HG02970 (cell line): Measurements from ENCODE around the gene CYSTM1.

Experiments used
- ATAC-seq: cut with Tn5 transposase; IDR thresholded peaks from one replicate; pipeline ENCODE4 v1.9.1; 2021; ENCODE audit warnings: mild to moderate bottlenecking, moderate library complexity, moderate number of reproducible peaks; ENCODE audit not compliant: unreplicated experiment, low FRiP score

The CYSTM1 gene

DNA sequence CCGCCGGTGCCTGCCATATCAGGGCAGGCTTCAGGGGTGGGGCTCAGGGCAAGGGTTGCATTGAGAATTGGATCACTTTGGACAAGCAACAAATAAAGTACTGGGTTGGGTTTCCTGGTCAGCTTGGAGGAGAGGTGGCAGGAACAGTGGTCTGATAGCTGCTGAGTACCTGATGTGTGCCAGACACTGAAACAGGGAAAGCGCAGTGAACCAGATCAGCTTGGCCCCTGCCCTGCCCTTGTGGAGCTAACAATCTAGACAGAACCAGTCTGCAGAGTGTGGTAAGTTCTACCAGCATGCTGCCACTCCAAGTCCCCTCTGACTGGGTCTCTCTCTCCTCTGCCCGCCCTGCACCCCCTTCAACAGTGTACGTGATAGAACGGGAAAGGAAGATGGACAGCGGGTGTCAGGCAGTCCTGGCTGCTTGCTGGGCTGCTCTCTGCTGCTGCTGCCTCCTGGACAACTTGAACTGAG lies 53.4 kb downstream of the CYSTM1 start:
- ATAC-seq: no peak

DNA sequence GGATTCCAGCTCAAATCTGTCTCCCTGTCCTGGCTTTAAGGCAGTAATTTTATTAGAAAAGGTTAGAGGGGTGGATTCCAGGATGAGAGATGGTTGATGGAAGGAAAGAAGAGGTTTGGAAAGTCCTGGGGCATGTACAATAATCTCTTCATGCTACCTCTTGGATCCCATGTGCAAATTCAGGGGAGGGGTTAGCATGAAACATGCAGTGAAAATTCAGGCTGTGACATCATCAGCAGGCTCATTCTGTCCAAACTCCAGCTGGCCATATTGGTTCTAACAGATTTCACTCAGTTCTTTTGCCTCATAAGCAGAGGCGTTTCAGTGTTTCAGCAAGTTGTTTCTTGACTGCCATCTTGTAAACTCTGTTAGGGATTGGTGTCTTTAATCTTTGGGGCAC lies 55.4 kb downstream of the CYSTM1 start:
- no peak for ATAC-seq

DNA sequence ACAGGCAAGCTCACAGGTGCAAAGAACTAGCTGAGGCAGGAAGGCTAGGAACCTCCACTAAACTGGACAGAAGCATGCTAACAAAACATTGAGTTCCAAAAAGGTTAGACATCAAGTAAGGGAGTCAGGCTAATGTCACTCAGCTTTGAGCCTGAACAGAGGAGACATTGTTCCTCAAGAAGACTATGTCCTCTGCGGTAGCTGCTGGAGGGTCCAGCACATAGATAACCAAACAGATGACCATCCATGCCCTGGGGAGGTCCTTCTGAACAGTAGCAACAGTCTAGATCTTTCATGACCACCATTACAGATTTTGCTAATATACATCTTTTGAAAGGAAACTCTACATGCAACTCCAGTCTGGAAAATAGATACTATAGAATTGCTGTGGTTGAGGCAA lies 57.7 kb downstream of the CYSTM1 start:
- no peak for ATAC-seq

DNA sequence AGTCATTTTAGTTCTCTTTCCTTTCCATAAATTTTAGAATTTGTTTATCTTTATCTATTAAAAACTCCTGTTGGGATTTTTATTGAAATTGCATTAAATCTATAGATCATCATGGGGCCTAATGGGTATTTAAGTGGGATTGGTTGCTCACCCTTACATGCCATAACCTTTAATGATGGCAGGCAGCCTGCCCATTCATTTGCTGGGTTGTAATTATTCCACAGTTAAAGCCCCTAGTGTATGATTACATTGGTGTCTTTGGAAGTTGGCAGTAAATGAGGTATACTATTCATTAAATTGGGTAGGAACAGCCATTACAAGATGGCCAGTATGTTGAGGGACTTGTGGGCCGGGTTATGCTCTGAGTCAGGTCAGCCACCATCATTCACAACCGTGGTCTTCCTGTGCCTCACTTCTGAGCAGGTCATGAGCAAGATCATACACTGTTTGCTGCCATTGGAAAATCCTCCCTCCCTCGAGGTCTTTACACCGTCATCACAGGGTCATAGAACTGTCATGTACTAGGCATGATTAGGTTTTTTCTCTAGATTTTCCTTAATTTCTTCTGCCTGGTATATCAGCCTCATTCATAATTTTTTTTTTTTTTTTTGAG lies 59.5 kb downstream of the CYSTM1 start:
- no peak for ATAC-seq

DNA sequence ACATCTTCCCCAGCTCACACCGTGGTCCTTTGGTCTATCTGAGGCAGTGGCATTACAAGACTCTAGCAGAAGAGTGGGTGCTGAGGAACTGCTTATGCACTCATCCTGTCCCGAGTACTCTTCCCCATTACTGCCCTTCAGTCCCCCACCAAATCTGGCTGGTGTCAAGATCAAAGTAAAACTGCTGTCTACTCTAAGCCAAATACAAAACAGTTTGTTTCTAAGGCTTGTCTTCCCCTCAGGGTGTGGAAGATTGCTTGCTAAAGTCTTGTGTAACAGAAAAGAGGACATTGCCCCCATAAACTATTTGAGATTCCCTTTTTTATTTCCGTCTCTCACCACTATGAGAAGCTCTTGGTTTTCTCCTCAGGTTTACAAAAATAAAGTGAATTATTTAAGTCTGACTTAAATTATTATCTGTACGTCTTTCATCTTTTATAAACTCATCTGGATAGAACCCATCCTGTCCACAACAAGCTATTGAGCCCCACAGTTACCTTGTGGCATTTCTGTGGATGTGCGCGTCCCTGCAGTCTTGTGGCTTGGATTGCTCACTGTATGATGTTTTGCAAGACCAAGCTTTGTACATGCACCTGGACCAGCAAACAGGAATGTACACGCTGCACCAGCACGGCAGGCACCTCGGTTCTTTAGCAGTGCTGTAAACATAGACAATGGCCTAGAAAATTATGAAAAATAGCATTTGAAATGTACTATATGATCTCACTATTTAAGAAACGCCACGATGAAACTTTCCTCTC lies 61.0 kb downstream of the CYSTM1 start:
- ATAC-seq: no peak

DNA sequence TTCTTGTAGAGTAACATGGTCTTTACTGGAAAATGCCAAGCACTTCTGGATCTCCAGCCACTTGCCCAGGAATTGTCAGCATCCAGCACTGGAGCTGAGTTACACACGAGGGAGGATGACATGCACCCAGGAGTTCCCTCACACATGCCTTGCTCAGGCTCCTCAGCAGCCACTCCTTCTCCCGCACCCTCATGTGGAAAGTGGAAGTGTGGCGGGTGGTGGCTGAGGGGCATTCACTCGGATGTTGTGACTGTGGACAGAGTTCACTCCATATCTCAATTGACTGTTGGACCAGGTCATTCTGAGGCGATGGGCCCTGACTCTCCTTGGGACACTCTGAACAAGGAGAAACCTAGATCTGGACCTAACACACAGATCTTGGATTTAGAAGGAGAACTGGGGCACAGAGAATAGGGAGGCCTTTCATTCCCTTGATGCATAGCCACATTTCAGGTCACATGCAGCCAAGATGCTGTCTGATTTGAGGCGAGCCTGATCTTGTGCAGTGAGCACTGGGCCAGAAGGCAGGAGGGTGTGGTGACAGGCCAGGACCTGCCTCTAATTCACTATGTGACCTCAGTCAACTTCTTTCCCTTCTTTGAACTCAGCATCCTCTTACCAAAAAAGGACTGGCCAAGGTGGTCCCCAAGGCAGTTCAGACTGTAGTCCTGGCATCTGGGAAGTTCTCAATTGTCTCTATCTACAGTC lies 62.1 kb downstream of the CYSTM1 start:
- no peak for ATAC-seq

DNA sequence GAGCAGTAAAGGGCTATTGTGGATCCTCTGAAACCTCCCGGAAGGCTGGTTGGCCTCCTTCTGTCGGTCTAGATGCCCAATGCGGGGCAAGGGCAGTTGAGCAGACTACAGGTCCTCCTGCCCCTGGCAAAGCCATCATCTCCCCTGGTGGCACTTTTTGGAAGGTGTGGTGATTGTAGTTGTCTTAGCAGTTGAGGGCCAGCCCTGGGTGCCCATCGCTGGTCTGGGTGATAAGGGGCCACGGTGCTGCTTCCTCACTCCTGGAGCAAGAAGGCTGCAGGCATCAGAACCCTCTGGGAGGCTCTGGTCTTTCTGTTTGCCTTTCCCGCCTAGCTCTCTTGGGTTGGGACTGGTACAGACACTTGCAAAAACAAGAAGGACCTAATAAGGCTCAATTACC lies 63.8 kb downstream of the CYSTM1 start:
- no peak for ATAC-seq

DNA sequence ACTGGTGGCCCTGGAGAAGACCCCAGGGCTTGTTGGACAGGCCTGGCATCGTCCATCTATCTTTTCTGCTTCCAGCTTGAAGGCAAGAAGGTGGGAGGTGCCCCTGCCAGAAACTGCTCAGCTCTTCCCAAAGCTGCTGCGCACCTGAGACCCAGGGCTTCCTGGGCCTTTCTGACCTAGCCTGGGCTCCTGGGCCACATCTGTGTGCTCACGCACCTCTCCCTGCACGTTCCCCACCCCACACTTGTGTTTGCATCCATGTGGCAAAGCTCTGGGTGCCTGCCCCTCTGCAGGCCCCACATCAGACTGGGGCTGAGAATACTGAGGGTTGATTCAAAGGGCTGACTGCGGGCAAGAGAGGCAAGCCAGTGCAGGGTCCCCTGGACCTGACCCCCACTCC lies 64.5 kb downstream of the CYSTM1 start:
- no peak for ATAC-seq

DNA sequence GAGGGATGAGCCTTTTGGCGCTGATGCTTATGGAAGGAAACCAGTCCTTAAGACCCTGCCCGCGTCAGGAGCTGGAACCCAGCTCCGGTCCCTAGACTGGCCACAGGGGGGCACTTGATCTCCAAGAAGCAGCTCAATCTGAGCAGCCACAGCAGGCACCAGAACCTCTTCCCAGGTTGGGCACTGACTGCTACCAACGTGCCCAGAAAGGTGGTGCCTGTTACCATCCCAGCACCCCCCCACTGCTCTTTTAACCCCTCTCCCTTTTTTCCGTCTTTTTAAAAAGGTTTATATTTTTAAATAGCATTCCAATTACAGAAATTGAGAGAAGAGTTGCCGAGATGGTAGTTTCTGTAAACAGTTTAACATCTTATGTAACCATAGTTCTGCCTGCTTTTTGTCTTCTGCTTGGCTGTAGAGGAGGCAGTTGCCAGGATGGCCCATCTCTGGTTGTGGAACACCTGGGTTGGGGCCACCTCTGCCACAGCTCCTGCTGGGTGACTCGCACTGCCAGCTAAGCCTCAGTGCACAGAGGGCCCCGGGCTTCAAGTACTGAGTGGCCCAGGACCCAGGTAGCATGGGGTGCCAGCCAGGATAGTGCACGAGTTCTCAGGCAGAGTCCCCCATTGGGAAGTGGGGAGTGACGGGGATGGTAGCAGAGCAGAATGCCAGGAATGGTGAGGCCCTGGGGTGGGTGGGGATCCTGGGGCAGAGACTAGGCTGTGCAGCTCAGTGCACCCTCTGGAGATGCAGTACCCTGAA lies 65.1 kb downstream of the CYSTM1 start:
- no peak for ATAC-seq

DNA sequence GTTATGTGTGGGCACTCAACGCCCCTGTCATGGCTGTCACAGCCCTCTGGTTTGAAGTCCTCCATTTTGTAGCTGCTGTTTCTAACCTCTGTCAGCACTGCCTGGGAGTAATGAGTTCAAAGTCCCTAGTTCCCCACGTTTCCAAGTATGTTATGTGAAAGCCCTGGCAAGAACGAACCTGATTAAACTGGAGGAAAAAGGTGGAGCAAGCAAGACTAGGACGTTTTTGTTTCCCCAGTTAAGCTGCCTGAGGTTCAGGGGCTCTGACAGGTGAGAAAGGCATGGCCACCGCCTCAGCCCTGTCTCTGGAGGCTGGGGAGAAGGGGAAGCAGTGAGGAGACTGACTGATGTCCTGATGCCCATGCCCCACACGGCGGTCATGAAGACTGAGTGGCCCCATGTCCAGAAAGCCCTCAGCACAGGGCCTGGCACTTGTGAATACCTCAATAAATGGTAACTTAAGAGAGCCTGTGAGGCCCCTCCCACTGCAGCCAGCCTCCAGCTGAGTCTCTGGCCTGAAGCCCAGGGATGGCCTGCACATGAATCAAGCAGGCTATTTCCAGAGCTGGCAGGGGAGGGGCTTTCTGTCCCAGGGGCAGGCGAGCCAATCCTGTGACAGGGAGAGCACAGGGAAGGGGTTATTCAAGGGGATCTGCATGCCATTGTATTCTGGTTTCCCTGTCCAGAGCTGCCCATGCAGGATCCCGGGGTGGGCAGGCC lies 66.2 kb downstream of the CYSTM1 start:
- ATAC-seq: no peak

DNA sequence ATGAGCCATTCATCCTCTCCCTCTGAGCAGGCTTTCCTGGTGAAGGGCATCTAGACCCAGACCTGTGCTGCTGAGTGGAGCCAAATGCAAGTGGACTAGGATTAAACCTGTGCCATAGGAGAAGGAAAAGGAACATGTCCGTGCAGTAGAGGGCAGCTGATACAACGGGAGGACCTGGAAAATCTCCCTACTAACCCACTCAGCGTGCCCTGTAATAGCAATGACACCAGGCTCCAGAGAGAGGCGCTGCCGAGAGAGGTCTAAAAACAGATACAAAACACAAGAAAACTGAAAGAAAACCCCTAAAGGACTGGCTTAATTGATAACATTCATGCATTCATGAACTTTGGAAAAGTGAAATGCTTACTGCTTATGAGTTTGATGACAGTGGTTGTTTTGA lies 67.1 kb downstream of the CYSTM1 start:
- no peak for ATAC-seq

DNA sequence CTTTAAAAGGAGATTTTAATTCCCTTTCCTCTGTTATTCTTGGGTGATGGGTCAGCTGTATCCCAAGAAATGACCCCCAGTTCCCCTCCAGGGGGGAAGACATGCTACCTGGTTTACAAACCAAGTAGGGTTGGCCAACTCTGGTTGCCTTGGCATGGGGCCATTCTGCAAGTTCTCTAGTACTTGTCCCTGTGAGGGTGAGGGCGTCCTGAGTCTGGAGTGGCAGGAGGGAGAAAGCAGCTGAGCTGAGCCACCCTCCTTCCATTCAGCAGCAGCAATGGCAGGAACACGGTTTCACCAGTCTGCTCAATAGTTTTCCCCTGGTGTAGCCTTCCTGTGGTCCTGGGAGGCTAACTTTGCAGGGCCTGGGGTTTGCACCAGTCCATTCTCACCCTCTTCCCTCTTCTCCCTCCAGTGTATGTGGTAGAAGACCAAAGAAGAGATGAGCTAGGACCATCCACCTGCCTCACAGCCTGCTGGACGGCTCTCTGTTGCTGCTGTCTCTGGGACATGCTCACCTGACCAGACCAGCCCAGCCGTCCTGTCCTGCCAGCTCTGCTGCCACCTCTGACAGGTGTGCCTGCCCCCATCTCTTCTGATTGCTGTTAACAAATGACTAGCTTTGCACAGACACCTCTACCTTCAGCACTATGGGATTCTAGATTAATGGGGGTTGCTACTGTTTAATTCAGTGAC lies 68.0 kb downstream of the CYSTM1 start:
- no peak for ATAC-seq

DNA sequence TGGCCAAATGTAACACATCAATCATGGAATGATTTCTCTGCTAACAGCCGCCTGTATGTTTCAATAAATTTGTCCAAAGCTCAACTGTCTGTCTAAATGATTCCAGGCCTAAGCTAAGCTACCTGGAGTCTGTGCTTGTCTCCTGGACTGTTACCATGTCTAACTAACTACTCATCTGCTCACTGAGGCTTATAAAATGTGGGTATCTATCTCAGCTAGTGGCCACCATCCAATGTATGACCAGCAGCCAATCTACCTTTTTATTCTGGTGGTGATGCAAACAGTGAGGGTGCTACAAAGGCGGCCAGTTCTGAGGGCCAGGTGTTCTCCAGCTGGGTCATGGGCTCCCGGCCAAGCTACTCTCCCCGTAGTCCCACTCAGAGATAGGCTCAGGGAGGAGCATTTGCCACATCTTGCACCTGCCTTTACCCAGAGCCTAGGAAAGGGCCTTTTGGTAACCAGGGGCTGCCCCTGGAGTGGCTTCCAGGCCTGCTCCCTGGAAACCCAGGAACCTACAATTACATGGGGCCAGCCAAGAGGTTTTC lies 68.8 kb downstream of the CYSTM1 start:
- ATAC-seq: no peak

DNA sequence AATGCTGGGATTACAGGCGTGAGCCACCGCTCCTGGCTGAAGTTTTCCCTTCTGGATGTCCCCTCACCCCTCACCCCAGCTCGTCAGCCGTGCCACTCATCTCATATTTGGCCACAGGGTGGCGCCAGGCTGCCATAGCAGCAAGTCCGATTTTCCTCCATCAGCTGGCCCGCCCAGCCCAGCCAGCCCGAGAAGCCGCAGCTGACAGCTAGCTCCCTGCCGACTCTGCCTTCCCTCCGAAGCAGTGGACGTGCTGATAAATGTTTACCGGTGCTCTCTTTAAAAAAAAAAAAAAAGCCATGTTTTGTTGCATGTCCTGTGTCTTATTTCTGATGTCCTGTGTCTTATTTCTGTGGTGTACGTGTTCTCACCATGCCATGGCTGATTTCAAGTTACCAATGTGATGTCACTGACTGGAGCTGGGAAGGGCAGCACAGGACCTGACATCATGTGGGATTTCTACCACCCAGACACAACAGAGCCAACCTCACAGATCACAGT lies 69.6 kb downstream of the CYSTM1 start:
- no peak for ATAC-seq

DNA sequence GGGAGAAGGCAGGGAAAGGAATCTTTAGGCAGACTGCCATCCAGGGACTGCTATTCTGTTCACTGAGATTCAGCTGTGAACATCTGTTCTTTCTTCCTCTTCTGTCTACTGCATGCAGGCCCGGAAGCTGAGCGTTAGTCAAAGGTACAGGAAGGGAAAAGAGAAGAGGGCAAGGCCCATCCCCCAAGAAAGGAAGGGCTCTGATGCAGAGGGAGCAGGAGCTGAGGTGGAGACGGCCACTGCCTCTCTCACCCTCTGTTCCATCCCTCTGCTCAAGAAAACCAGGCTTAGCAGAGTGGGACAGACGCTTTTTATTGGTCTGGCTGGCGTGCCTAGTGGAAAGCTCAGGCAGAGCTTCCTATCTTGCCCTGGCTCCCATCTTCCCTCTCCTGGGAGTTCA lies 70.4 kb downstream of the CYSTM1 start:
- ATAC-seq: no peak

DNA sequence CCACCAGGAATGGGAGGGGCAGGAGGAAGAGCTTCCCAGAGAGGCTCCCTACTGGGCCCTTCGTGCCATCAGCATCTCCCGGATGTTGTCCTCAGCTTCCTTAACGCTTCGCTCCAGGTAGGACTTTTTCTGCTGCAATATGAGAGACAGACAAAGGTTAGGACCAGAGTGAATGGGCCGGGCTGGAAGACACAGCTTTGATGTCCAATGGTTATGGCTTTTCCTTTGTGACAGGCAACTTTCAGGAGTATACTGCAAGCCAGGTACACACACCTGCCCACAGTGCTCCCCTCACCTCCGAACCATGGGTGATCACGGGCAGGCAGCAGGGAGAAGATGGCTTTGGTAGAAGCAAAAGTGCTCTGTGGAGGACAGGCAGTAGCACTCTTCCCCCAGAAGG lies 70.9 kb downstream of the CYSTM1 start:
- ATAC-seq: no peak

DNA sequence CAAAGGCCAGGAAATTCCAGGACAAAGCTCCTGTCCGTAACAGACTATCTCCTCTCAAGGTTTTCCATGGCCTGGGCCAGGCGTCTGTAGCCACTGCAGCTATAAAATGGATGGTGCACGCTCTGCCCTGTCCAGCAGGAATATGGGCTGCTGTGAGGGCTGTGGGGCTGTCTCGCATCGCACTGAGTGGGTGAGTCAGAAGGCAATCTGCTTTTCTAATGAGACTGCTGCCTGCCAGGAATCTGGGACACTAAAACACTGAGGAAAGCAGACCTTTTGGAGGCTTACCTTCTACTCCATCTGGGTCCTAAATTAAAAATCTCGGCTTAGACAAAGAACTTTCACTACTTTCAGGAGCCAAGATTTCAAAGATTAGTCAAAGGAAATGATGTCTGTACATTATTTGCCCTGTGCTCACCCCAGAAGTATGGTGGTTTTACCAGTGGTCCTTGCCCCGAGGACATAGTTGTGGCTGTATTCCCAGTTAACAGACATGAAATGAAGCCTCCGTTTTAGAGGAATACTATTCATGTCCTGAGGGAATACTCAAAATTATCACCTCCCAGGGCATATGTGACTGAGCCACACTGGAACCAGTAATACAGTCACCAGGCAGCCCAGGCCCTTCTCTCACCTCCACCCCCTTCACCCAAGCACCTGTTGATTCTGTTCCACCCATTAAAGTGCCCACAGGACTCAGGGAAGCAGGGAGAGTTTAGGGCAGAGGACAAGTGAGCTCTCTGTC lies 71.6 kb downstream of the CYSTM1 start:
- ATAC-seq: no peak

DNA sequence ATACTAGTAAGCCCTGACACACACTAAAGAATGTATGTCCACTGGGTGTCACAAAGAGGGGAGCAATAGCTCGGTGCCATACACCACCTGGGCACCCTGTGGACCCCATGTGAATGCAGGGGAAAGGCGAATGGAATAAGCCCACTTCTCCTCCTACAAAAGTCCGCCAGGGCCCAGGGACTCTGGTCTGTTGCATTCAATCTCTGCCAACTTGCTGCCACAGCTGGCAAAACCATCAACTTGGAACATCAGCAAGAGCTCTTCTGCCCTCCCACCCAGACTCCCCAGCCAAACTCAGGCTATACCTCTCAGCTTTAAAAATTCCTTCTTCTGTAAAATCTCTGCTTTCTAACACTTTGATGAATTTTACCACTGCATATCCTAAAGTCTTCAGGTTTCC lies 73.4 kb downstream of the CYSTM1 start:
- ATAC-seq: no peak

DNA sequence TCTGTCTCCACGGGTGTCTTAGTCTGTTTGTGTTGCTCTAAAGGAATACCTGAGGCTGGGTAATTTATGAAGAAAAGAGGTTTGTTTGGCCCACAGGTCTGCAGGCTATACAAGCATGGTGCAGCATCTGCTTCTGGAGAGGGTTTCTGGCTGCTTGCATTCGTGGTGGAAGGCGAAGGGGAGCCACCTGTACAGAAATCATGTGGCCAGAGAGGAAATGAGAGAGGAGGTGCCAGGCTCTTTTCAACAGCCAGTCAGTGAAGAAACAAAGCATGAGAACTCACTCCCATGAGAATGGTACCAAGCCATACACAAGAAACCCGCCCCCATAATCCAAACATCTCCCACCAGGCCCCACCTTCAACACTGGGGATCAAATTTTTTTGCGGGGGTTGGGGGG lies 74.5 kb downstream of the CYSTM1 start:
- ATAC-seq: no peak
